KMS-11 (cell line): ENCODE measurements around the gene FAM181B.

ENCODE experiments used
- H2AFZ ChIP-seq: fragments of 200-600 bp; sonication (generic); 2 replicates; pipeline ENCODE4 v1.6.1; 2016; ENCODE audit warnings: antibody characterized with exemption, mixed run types, low read depth
- H3K27ac ChIP-seq: fragments of 200-600 bp; sonication (generic); 2 replicates; pipeline ENCODE4 v1.6.1; 2016; ENCODE audit warnings: mild to moderate bottlenecking, mixed run types
- H3K27me3 ChIP-seq: fragments of 200-600 bp; sonication (generic); 2 replicates; pipeline ENCODE4 v1.6.1; 2017; ENCODE audit warnings: mild to moderate bottlenecking, low read depth, mixed run types, moderate library complexity; ENCODE audit not compliant: insufficient read depth
- H3K36me3 ChIP-seq: fragments of 200-600 bp; sonication (generic); 2 replicates; pipeline ENCODE4 v1.6.1; 2017; ENCODE audit warnings: mild to moderate bottlenecking, mixed run types; ENCODE audit not compliant: insufficient read depth
- H3K4me1 ChIP-seq: fragments of 200-600 bp; sonication (generic); 2 replicates; pipeline ENCODE4 v1.6.1; 2016; ENCODE audit warnings: mild to moderate bottlenecking, low read depth, mixed run types; ENCODE audit not compliant: poor library complexity, severe bottlenecking
- H3K4me2 ChIP-seq: fragments of 200-600 bp; sonication (generic); 2 replicates; pipeline ENCODE4 v1.7.0; 2016; ENCODE audit warnings: mild to moderate bottlenecking, mixed run types
- H3K4me3 ChIP-seq: fragments of 200-600 bp; sonication (generic); IDR thresholded peaks from 2 replicates; pipeline ENCODE4 v1.6.1; 2017; ENCODE audit warnings: low read depth, low read length, mixed read lengths; ENCODE audit not compliant: insufficient read depth
- H3K79me2 ChIP-seq: fragments of 200-600 bp; sonication (generic); 2 replicates; pipeline ENCODE4 v1.6.1; 2016; ENCODE audit warnings: low read depth, mixed run types; ENCODE audit not compliant: insufficient read depth
- H3K9ac ChIP-seq: fragments of 200-600 bp; sonication (generic); 2 replicates; pipeline ENCODE4 v1.6.1; 2016; ENCODE audit warnings: mild to moderate bottlenecking, mixed run types
- H4K20me1 ChIP-seq: fragments of 200-600 bp; sonication (generic); 2 replicates; pipeline ENCODE4 v1.6.1; 2016; ENCODE audit warnings: mild to moderate bottlenecking, mixed run types; ENCODE audit not compliant: insufficient read depth
- TF ChIP-seq, protein P1 (sequence below): fragments of 200-600 bp; sonication (generic); conservative IDR thresholded peaks from 2 replicates; pipeline ENCODE4 v1.6.1; 2017; ENCODE audit warnings: low read depth, mild to moderate bottlenecking, antibody characterized with exemption, low read length, moderate library complexity, mixed read lengths

FAM181B gene

DNA sequence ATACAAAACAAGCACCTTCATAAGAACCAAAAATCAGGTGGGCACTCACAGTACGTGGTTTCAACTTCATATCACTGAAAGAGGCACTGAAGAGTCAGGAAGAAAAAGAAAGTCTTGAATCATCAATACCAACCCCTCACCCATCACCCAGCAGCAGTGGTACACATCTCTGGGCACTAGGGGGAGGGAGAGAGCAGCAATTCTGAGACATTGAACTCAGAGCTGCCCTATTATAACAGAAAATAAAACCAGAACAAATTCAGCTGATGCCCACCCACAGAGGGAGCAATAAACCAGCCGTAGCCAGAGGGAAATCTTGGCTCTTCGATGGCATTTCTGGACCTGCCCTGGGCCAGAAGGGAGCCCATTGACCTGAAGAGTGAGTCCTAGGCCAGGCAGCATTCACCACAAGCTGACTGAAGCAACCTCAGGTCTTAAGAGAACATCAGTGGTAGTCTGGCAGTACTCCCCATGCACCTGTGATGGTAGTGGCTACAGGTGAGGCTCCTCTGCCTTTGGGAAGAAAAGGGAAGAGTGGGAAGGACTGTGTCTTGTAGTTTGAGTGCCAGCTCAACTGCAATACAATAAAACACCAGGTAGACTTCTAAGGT is 42.2 kb upstream of the FAM181B start:
- H3K79me2 ChIP-seq = no peaks in the 10 kb centered on the region
- H3K9ac ChIP-seq = no peak overlapping the region
- TF ChIP-seq, protein P1, sequence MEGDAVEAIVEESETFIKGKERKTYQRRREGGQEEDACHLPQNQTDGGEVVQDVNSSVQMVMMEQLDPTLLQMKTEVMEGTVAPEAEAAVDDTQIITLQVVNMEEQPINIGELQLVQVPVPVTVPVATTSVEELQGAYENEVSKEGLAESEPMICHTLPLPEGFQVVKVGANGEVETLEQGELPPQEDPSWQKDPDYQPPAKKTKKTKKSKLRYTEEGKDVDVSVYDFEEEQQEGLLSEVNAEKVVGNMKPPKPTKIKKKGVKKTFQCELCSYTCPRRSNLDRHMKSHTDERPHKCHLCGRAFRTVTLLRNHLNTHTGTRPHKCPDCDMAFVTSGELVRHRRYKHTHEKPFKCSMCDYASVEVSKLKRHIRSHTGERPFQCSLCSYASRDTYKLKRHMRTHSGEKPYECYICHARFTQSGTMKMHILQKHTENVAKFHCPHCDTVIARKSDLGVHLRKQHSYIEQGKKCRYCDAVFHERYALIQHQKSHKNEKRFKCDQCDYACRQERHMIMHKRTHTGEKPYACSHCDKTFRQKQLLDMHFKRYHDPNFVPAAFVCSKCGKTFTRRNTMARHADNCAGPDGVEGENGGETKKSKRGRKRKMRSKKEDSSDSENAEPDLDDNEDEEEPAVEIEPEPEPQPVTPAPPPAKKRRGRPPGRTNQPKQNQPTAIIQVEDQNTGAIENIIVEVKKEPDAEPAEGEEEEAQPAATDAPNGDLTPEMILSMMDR = peak; percentile 87
- H3K27ac ChIP-seq = no peak overlapping the region
- no peaks in the 10 kb centered on the region for H4K20me1 ChIP-seq
- no peak overlapping the region for H3K4me3 ChIP-seq
- no peaks in the 10 kb centered on the region for H3K4me1 ChIP-seq
- no peak overlapping the region; the same call in 1 of the 2 replicates for H3K4me2 ChIP-seq
- H2AFZ ChIP-seq = peak overlapping the region; percentile 42; the same call in 1 of the 2 replicates
- no peaks in the 10 kb centered on the region for H3K36me3 ChIP-seq
- no peaks in the 10 kb centered on the region for H3K27me3 ChIP-seq

DNA sequence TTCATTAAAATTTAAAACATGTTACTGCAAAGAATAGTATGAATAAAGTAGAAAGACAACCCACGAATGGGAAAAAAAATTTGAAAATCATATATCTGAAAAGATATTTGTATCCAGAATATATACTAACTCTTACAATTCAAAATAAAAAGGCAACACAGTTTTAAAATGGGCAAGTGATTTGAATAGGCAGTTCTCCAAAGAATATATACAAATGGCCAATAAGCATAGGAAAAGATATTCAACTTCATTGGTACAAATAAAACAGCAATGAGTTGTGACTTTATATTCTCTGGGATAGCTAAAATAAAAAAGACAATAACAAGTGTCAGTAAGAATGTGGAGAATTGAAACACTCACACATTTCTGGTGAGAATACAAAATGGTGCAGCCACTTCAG is 41.6 kb upstream of the FAM181B start:
- H3K4me1 ChIP-seq = no peaks in the 10 kb centered on the region
- no peak overlapping the region for H3K9ac ChIP-seq
- no peaks in the 10 kb centered on the region for H3K79me2 ChIP-seq
- H4K20me1 ChIP-seq = no peaks in the 10 kb centered on the region
- no peak overlapping the region; the same call in 1 of the 2 replicates for H3K4me2 ChIP-seq
- H2AFZ ChIP-seq = no peak overlapping the region
- H3K36me3 ChIP-seq = no peaks in the 10 kb centered on the region
- H3K4me3 ChIP-seq = no peak overlapping the region
- H3K27me3 ChIP-seq = no peaks in the 10 kb centered on the region
- TF ChIP-seq, protein P1 = no peak
- H3K27ac ChIP-seq = no peak overlapping the region

DNA sequence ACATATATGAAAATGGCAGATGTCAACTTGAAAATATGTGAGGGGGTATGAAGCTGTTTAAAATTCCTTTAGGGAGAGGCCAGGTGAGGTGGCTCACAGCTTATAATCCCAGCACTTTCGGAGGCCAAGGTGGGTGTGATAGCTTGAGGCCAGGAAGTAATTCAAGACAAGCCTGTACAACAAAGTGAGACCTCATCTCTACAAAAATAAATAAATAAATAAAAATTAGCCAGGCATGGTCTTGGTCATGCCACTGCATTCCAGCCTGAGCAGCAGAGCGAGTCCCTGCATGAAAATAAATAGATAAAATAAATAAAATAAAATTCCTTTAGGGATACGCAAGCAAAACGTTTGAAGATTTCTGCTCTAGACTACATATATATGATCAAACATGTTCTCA is 38.1 kb upstream of the FAM181B start:
- H4K20me1 ChIP-seq = no peaks in the 10 kb centered on the region
- H3K4me1 ChIP-seq = peaks cover 7% of the 10 kb centered on the region
- TF ChIP-seq, protein P1 = no peak
- no peak overlapping the region for H2AFZ ChIP-seq
- no peak overlapping the region for H3K4me2 ChIP-seq
- H3K27ac ChIP-seq = no peak overlapping the region
- H3K9ac ChIP-seq = no peak overlapping the region
- no peaks in the 10 kb centered on the region for H3K79me2 ChIP-seq
- H3K4me3 ChIP-seq = no peak overlapping the region
- no peaks in the 10 kb centered on the region for H3K36me3 ChIP-seq
- H3K27me3 ChIP-seq = no peaks in the 10 kb centered on the region

DNA sequence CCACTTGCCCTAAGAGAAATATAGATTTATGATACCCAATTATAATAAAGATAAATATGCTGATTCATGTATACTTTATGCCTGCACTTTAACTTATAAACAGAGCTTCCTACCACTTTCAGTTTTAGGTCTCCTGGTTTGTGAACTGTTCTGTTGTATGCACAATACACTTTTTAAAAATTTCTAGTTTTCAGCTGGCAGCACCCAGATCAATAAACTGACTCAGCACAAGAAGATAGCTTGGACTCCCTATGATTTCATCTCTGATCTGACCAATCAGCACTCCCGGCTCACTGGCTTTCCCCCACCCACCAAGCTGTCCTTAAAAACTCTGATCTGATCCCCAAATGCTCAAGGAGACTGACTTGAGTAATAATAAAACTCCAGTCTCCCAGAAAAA is 33.5 kb upstream of the FAM181B start:
- no peaks in the 10 kb centered on the region for H4K20me1 ChIP-seq
- H3K4me2 ChIP-seq = no peak overlapping the region
- no peak overlapping the region for H2AFZ ChIP-seq
- H3K36me3 ChIP-seq = no peaks in the 10 kb centered on the region
- H3K9ac ChIP-seq = no peak overlapping the region
- no peak overlapping the region for H3K27ac ChIP-seq
- H3K27me3 ChIP-seq = no peaks in the 10 kb centered on the region
- peaks cover 10% of the 10 kb centered on the region for H3K4me1 ChIP-seq
- H3K79me2 ChIP-seq = no peaks in the 10 kb centered on the region
- no peak overlapping the region for H3K4me3 ChIP-seq
- TF ChIP-seq, protein P1 = no peak
